CD4-positive, alpha-beta T cell treated with Interleukin-4 for 1 hour (primary cell): ENCODE measurements around the gene TLX3.
"Not testable (repeated sequence)": the region's sequence is repeated elsewhere in the genome, so short reads cannot be mapped to it uniquely, and the experiment has no call there.

ENCODE experiments used
- DNase-seq, 2 donors: peaks; one replicate each; pipeline ENCODE4 v3.0.0-alpha.2; 2020 to 2022

The TLX3 gene

GRCh38 chr5:171330021-171330420 lies 21.0 kb downstream of the TLX3 start:
- no peak for DNase-seq

DNA sequence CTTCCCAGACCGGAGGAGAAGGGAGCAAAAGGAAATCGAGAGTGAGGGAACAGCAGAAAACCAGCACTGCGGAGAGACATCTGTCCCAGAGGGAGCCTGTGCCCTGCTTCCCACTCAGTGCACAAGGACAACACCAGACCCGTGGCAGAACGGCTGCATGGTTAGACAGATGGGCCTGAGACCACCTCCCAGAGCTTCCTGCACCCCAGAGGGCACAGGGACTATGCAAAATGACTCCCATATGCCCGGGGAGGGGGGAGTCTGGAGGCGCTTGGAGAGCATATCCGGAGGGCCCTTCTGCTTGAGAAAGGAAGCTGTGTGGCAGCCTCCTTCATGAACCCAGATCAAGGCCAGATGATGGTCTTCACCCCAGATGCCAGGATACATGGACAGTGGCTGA lies 26.6 kb downstream of the TLX3 start:
- no peak for DNase-seq

DNA sequence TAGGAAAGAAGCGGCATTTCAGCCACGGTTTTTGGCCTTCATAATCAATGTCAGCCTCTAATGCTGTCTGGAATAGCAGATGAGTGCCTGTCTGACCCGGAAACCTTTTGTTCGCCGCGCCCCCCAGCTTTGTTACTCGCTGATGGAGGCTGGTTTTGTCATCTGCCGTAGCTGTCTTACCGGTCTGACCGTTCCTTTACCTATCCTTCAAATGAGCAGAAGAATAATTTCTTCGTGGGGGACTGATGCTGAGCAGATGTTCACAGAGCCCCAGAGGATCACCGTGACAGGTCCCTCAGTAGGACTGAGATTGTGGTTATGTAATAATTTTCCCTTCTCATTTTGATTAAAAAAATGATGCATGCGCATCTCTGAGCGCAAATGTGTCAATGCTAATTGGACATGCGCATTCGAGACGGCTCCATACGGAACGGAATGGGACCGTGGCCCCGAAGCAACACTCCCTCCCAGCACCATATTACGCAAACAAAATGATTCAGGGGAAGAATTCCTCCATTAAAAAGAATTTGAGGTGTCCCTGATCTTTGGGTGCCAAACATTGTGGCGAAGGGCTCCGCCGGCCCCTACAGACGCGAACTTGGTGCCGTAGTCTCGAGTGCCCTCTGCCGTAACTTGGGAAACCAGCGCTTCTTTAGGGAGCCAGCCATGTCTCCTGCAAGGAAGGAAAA lies 27.6 kb downstream of the TLX3 start:
- DNase-seq: peak in 1 of 2 donors; percentile 23

GRCh38 chr5:171337210-171337569 lies 28.1 kb downstream of the TLX3 start:
- DNase-seq: no peak

DNA sequence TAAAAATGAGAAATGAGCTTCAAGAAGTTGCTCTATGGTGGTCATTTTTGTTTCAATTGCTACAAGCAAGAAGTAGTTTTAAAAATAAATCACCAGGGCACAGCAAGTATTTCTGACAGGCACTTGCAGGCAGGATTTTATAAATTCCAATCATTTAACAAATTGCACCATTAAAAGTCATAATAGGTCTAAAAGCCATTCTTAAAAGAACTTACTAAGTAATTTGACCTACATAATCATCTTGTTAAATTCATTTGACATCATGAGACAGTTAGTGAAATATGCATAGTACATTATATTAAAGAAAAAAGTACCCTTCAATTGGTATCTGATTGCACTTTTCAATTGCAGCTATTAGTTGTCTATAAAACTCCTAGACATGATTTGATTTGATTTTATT lies 31.0 kb downstream of the TLX3 start:
- DNase-seq: no peak

GRCh38 chr5:171340491-171340890 lies 31.4 kb downstream of the TLX3 start:
- DNase-seq: no peak

DNA sequence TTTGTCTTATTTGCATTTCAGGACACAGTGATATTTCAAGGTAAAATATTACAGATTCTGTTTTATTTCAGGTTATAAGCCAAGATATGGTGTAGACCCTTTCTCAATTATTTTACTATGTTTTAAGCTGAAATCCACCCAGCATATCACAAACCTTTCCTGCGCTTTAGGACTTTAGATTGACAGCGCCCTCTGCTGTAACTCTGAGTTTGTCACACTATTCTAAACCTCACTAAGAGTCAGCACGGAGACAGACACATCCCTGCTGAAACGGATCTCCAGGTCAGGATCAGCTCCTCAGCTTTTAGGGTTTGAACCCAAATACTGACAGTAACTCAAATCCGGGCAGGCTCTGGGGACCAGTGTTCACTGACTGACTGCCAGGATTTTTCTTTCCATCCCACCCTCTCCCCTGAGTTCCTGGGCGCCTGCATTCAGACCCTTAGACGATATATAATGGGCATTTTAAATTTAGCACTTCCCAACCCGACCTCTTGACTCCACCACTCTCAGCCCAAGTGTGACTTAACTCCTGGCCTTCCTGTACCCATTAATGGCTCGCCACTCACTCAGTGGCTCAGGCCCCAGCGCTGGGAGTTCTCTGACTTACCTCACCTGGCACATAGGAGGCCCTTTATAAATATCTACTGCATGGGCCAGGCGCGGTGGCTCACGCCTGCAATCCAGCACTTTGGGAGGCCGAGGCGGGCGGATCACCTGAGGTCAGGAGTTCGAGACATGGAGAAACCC lies 33.5 kb downstream of the TLX3 start:
- DNase-seq: peak; percentile 13 to 33

DNA sequence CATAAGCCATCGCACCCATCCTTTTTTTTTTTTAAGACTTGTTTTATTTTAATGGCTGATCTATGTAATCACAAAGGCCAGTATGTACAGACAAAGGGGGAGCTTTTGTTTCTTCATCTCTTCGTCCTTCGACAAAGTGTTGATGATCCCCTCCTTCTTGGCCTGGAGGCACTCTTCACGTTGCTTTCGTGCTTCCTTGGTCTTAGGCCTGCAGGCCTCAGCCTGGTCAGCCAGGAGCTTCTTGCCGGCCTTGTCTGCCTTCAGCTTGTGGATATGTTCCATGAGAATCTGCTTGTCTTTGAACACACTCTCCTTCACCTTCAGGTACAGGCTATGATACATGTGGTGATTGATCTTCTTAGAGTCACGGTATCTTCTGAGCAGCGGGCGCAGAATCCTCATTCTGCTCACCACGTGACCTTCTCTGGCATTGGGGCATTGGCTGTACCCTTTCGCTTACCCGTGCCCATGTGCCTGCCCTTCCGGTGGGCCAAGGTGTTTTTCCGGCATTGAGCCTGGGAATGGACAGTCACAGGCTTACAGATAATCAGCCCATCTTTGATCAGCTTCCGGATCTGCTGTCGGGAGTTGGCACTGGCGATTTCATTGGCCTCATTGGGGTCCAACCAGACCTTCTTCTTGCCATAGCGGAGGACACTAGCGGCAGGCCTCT lies 36.0 kb downstream of the TLX3 start:
- DNase-seq: no peak

GRCh38 chr5:171351536-171352073 lies 42.6 kb downstream of the TLX3 start:
- no peak for DNase-seq

GRCh38 chr5:171355302-171355724 lies 46.3 kb downstream of the TLX3 start:
- peak in 1 of 2 donors; percentile 44 for DNase-seq

DNA sequence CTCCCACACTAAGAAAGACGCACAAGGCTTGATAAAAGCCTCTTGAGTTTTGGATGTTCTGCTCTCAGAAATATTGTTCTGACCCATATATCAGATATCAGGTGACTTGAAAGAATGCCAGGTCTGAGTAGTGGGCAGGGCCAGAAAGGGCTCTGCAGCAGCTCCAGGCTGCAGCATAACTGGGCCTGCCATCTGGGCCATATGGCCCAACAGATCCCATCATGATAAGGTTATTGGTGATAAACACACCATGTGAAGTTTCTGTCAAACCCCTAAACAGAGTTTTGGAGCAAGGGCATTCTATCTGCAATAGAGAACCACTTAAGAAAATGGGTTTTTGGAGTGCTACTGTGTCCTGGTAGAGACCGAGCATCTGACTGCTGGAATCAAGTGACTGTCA lies 48.8 kb downstream of the TLX3 start:
- no peak for DNase-seq

- DNase-seq: not testable (repeated sequence)
These were observed 52.1 kb downstream of the TLX3 start for GRCh38 chr5:171361151-171361550.
